Measurements from ENCODE around the gene NFIA. TPM values are rescaled to one million over a fixed set of nuclear protein-coding genes. Genes with fewer than 3 reads are reported as not detected.
A peak's percentile ranks its signal among the peaks of the same experiment; 100 is the strongest.

The NFIA gene
- polyA plus RNA-seq, 4 donors: 1.6 to 9.7 (median 4.9) TPM

DNA sequence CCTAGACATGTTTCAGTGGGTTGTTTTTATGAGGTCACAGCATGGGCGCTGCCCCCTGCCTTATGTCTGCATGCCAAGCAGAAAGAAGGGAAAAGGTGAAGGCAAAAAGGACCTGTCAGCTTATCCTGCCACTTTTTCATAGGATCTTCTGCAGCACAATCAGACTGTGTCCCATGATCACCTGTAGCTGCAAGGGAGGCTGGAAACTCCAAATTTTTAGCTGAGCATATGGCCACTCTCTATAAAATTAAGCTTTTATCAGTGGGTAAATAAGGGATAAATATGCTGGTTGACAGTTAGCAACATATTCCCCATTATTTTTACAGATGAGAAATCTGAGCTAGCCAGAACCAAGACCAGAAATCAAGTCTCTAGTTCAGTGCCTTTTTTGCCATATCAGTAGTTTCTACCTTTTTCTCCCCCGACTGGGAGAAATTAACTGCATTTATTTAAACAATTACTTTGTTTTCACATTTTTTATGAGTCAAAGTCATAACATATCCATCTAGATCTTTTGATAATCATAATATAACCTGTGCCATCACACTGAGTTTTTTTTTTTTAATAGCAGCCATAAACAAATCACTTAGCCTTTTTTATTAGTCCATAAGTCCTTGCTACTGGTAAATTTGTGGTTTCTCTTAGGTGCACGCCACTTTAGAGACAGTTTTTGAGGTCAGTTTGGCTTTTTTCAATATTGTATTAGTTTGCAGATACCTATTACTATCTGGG, 307.0 kb downstream of the NFIA start:
- no peak overlapping the region for H3K4me3 ChIP-seq (ENCODE audit: low read depth in 1 of 3, low read length in 3 of 3)
- H3K36me3 ChIP-seq (ENCODE audit: control insufficient read depth in 3 of 3, insufficient read depth in 2 of 3, low read depth in 1 of 3, low read length in 3 of 3): peaks cover 0 to 23% (median 6%) of the 10 kb centered on the region in 3 donors
- no peaks in the 10 kb centered on the region for H3K4me1 ChIP-seq (ENCODE audit: control insufficient read depth in 3 of 3, insufficient read depth in 2 of 3, low read depth in 1 of 3, low read length in 2 of 3)
- no peak overlapping the region for H3K27ac ChIP-seq (ENCODE audit: low read depth in 1 of 3, low read length in 2 of 3)
- WGBS, 3 donors: 56 to 81% (median 79%) methylated on average over 3 of the region's 3 CpGs
- DNase-seq: no peak
- no peak for FAIRE-seq
- H3K9me3 ChIP-seq (ENCODE audit: control insufficient read depth in 2 of 2, insufficient read depth in 1 of 2, low read depth in 1 of 2, low read length in 1 of 2): peaks cover 0 to 10% of the 10 kb centered on the region in 2 donors
- H3K27me3 ChIP-seq (ENCODE audit: control insufficient read depth in 3 of 3, insufficient read depth in 3 of 3, low read length in 3 of 3): no peaks in the 10 kb centered on the region

DNA sequence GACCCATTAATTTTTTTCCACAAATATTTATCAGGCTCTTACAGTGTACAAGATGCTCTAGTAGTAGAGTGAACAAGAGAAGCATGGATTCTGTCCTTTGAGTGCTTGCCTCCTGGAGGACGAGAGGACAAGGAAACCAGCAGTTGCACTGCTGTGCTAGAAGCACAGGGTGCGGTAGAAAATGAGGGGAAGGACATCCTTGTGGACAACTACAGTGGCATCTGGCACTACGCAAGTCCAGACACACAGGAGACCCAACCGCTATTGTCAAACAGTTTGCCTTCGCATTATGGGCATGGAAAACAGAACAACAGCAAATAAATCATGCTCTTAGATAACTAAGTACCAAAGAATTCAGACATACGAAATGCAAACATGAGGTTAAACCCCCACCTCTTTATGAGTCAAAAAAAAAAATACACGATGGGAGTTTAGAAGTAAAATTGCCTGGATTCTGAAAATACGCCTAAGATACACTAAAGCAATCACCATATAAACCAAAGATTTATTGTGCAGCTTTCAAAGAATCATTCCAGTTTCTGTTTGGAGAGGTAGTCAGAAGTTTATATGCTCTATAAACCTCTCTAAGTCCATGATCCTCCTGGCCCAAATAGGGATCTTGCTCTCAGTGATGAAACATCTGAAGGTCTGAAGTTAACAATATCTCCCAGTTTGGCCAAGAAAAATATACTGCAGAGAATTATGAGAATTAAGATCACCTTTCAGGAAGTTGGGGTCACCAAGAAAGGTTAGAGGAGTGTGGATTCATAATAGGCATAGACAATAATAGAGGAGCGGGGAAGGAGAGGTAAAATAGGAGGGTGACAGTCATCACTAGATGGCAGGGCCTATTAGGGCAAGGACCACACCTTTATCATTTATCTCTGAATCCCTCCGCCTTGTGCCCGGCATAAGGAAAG, 307.8 kb downstream of the NFIA start:
- Histone ChIP-seq H3K36me3 (ENCODE audit: control insufficient read depth in 3 of 3, insufficient read depth in 2 of 3, low read depth in 1 of 3, low read length in 3 of 3) (peaks cover 0 to 26% (median 6%) of the 10 kb centered on the region in 3 donors), H3K9me3 (ENCODE audit: control insufficient read depth in 2 of 2, insufficient read depth in 1 of 2, low read depth in 1 of 2, low read length in 1 of 2) (peaks cover 0 to 10% of the 10 kb centered on the region in 2 donors), H3K4me1 (ENCODE audit: control insufficient read depth in 3 of 3, insufficient read depth in 2 of 3, low read depth in 1 of 3, low read length in 2 of 3) (no peaks in the 10 kb centered on the region), H3K4me3 (ENCODE audit: low read depth in 1 of 3, low read length in 3 of 3) (no peak overlapping the region), H3K27ac (ENCODE audit: low read depth in 1 of 3, low read length in 2 of 3) (no peak overlapping the region), H3K27me3 (ENCODE audit: control insufficient read depth in 3 of 3, insufficient read depth in 3 of 3, low read length in 3 of 3) (no peaks in the 10 kb centered on the region)
- DNase-seq (no peak), FAIRE-seq (no peak)
- WGBS, 3 donors: 87 to 91% (median 88%) methylated on average over 11 of the region's 11 CpGs

DNA sequence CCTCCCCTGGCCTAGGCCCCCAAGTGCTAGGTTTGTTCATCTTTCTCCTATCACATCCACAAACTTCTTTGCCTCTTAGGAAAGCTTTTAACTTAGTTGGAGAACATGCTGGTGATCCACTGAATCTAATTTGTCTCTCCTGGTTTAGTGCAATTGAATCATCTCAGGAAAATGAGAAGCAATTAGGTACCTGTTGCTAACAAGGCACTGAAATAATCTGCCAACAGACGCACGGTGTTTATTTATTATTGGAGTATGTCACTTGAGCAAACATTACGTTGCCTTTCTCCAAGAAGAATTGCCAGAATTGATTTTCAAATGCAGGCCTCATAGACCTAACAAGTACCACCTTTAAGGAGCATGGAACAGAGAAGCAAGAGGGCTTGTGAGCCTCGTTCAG, 309.4 kb downstream of the NFIA start:
- Histone ChIP-seq H3K27ac (ENCODE audit: low read depth in 1 of 3, low read length in 2 of 3) (no peak overlapping the region), H3K27me3 (ENCODE audit: control insufficient read depth in 3 of 3, insufficient read depth in 3 of 3, low read length in 3 of 3) (no peaks in the 10 kb centered on the region), H3K4me1 (ENCODE audit: control insufficient read depth in 3 of 3, insufficient read depth in 2 of 3, low read depth in 1 of 3, low read length in 2 of 3) (no peaks in the 10 kb centered on the region), H3K36me3 (ENCODE audit: control insufficient read depth in 3 of 3, insufficient read depth in 2 of 3, low read depth in 1 of 3, low read length in 3 of 3) (peaks cover 0 to 22% (median 0%) of the 10 kb centered on the region in 3 donors), H3K4me3 (ENCODE audit: low read depth in 1 of 3, low read length in 3 of 3) (no peak overlapping the region), H3K9me3 (ENCODE audit: control insufficient read depth in 2 of 2, insufficient read depth in 1 of 2, low read depth in 1 of 2, low read length in 1 of 2) (peaks cover 0 to 10% of the 10 kb centered on the region in 2 donors)
- 65 to 74% (median 74%) methylated on average over 4 of the region's 4 CpGs for WGBS, 3 donors
- no peak for DNase-seq
- no peak for FAIRE-seq

DNA sequence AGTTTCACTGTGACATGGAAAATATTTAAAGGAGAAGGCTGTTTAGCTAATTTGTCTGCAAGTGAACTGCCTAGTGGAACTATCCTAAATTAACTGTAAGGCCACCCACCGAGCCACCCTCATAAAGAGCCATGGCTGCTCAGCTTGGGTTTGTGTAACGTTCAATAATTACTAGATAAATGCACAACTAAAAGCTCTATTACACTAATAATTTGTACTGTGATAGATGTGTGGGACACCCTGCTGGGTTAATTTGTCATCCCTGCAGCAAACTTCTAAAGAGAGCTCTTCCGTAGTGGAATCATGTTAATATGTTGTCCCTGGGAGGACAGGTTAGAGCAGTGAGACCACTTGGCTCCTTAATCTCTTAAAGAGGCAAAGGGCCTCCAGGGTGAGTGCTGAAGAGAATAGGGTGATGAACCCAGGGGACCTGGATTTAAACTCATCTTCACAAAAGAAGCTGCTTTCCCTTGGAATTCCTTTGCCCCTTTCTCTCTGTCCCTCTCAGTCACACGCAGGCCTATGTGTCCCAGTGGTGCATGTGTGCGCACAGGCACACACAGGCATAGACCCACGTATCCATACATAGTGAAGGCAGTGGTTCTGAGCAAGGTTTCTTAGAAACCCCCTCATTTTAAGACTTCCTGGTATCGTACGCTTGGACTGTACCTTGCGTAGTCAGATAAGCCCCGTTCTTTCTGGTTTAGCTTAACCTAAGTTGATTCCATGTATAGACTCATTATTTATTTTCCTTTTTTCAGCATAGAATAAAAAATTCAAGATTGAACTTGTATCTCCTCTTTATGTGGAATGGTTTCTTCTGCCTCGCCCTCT, 310.3 kb downstream of the NFIA start:
- Histone ChIP-seq H3K27me3 (ENCODE audit: control insufficient read depth in 3 of 3, insufficient read depth in 3 of 3, low read length in 3 of 3) (no peaks in the 10 kb centered on the region), H3K4me1 (ENCODE audit: control insufficient read depth in 3 of 3, insufficient read depth in 2 of 3, low read depth in 1 of 3, low read length in 2 of 3) (no peaks in the 10 kb centered on the region), H3K36me3 (ENCODE audit: control insufficient read depth in 3 of 3, insufficient read depth in 2 of 3, low read depth in 1 of 3, low read length in 3 of 3) (peaks cover 0 to 19% (median 0%) of the 10 kb centered on the region in 3 donors), H3K9me3 (ENCODE audit: control insufficient read depth in 2 of 2, insufficient read depth in 1 of 2, low read depth in 1 of 2, low read length in 1 of 2) (peaks cover 0 to 10% of the 10 kb centered on the region in 2 donors), H3K27ac (ENCODE audit: low read depth in 1 of 3, low read length in 2 of 3) (no peak overlapping the region), H3K4me3 (ENCODE audit: low read depth in 1 of 3, low read length in 3 of 3) (no peak overlapping the region)
- FAIRE-seq (no peak), DNase-seq (no peak)
- 86 to 94% (median 89%) methylated on average over 11 of the region's 11 CpGs for WGBS, 3 donors

DNA sequence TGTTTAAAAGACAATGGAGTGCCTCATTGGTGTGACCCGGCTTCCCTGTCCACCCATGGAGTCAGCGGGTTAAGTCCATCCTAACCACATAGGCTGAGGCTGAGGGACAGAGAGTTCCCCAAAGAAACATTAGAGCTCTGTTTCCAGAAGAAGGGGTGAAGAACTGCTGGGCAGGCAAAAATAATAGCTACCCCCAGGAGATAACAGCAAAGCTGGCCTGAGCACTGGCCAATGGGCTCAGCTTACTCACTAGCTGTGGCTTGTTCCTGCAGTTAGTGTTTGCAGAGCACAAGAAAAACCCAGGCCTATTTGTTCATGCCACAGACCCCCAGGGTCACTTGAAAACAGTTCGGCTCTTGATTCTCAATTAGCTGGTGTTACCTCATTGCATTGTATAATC, 311.2 kb downstream of the NFIA start:
- Histone ChIP-seq H3K4me1 (ENCODE audit: control insufficient read depth in 3 of 3, insufficient read depth in 2 of 3, low read depth in 1 of 3, low read length in 2 of 3) (no peaks in the 10 kb centered on the region), H3K27me3 (ENCODE audit: control insufficient read depth in 3 of 3, insufficient read depth in 3 of 3, low read length in 3 of 3) (no peaks in the 10 kb centered on the region), H3K27ac (ENCODE audit: low read depth in 1 of 3, low read length in 2 of 3) (no peak overlapping the region), H3K4me3 (ENCODE audit: low read depth in 1 of 3, low read length in 3 of 3) (no peak overlapping the region), H3K36me3 (ENCODE audit: control insufficient read depth in 3 of 3, insufficient read depth in 2 of 3, low read depth in 1 of 3, low read length in 3 of 3) (peaks cover 0 to 19% (median 0%) of the 10 kb centered on the region in 3 donors), H3K9me3 (ENCODE audit: control insufficient read depth in 2 of 2, insufficient read depth in 1 of 2, low read depth in 1 of 2, low read length in 1 of 2) (peaks cover 0 to 8% of the 10 kb centered on the region in 2 donors)
- FAIRE-seq (no peak), DNase-seq (no peak)
- 96 to 98% (median 97%) methylated on average over 3 of the region's 3 CpGs for WGBS, 3 donors

DNA sequence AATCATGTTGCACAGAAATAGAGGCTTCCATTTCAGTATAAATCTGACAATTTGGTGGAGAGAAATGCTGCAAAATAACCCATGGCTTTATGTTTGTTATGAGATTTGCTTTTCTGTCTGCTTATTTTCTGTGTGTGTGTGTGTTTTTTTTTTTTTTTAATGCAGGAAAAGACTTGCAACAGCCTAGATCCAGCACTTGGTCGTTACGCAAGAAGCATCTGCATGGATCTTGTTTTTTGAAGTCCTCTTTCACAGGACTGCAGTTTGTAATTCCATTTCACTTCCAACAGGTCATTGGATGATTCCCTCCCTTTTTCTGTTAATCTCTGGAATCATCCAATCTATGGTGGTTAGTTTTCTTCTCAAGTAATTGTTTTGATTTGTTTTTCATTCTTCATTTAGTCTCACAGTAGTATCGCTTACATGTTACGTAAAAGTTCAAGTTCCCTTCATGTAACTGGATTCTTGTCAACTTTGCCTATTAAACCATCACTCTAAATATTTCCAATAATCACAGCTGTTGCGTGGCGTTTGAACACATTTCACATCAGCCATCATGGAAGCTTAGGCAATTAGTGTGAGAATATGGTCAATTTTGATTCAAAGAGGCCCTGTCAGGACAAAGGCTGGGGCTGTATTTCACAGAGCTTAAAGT, 312.9 kb downstream of the NFIA start:
- FAIRE-seq: no peak
- Histone ChIP-seq H3K36me3 (ENCODE audit: control insufficient read depth in 3 of 3, insufficient read depth in 2 of 3, low read depth in 1 of 3, low read length in 3 of 3) (peaks cover 0 to 11% (median 0%) of the 10 kb centered on the region in 3 donors), H3K9me3 (ENCODE audit: control insufficient read depth in 2 of 2, insufficient read depth in 1 of 2, low read depth in 1 of 2, low read length in 1 of 2) (no peaks in the 10 kb centered on the region), H3K4me1 (ENCODE audit: control insufficient read depth in 3 of 3, insufficient read depth in 2 of 3, low read depth in 1 of 3, low read length in 2 of 3) (peaks cover 0 to 3% (median 0%) of the 10 kb centered on the region in 3 donors), H3K4me3 (ENCODE audit: low read depth in 1 of 3, low read length in 3 of 3) (no peak overlapping the region), H3K27me3 (ENCODE audit: control insufficient read depth in 3 of 3, insufficient read depth in 3 of 3, low read length in 3 of 3) (no peaks in the 10 kb centered on the region), H3K27ac (ENCODE audit: low read depth in 1 of 3, low read length in 2 of 3) (no peak overlapping the region)
- 84 to 92% (median 87%) methylated on average over 6 of the region's 6 CpGs for WGBS, 3 donors
- DNase-seq: no peak

DNA sequence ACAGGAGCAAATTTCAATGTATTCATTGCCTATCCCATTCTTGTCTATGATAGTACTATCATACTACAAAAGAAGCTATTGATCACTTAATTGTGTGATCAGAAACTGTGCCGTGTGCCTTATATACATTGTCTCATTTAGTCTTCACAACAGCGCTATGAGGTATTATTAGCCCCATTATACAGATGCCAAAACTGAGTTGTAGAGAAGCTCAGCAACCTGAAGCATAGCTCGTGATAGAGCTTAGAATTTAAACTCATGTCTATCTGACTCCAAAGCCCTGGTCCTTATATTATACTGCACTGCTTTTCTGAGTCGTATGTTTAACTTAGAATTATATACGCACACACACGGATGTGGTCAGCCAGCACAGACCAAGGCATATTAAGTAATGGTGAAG, 315.1 kb downstream of the NFIA start:
- no peaks in the 10 kb centered on the region for H3K9me3 ChIP-seq (ENCODE audit: control insufficient read depth in 2 of 2, insufficient read depth in 1 of 2, low read depth in 1 of 2, low read length in 1 of 2)
- 91 to 98% (median 91%) methylated on average over 6 of the region's 6 CpGs for WGBS, 3 donors
- DNase-seq (no peak), FAIRE-seq (no peak)
- H3K4me3 ChIP-seq (ENCODE audit: low read depth in 1 of 3, low read length in 3 of 3): no peak overlapping the region
- no peaks in the 10 kb centered on the region for H3K27me3 ChIP-seq (ENCODE audit: control insufficient read depth in 3 of 3, insufficient read depth in 3 of 3, low read length in 3 of 3)
- H3K27ac ChIP-seq (ENCODE audit: low read depth in 1 of 3, low read length in 2 of 3): peak overlapping the region in 1 of 3 donors; percentile 49
- peaks cover 0 to 3% (median 0%) of the 10 kb centered on the region in 3 donors for H3K4me1 ChIP-seq (ENCODE audit: control insufficient read depth in 3 of 3, insufficient read depth in 2 of 3, low read depth in 1 of 3, low read length in 2 of 3)
- H3K36me3 ChIP-seq (ENCODE audit: control insufficient read depth in 3 of 3, insufficient read depth in 2 of 3, low read depth in 1 of 3, low read length in 3 of 3): peaks cover 0 to 9% (median 0%) of the 10 kb centered on the region in 3 donors

Measured in small intestine (tissue), 7 donors.